ENCODE data around the gene FRYL. TPM values are rescaled to one million over a fixed set of nuclear protein-coding genes. Genes with fewer than 3 reads are reported as not detected.
"Not testable (repeated sequence)": the region's sequence is repeated elsewhere in the genome, so short reads cannot be mapped to it uniquely, and the experiment has no call there.

The FRYL gene
- total and polyA plus RNA-seq, 2 experiments from 2014 or later, result 15.7 to 82.3 TPM

GRCh38 chr4:48687313-48688051 is 92.6 kb downstream of the FRYL start:
- peaks cover 6% of the 10 kb centered on the region for H3K4me1 ChIP-seq (ENCODE audit: insufficient read depth)
- no peak overlapping the region for H3K4me3 ChIP-seq
- WGBS (ENCODE audit: low lambda C conversion rate, missing lambda C conversion rate), result 73% methylated on average over 10 of the region's 10 CpGs
- H3K9me3 ChIP-seq (ENCODE audit: low read depth), result no peaks in the 10 kb centered on the region
- H3K27ac ChIP-seq, result no peak overlapping the region
- no peaks in the 10 kb centered on the region for H3K27me3 ChIP-seq
- H3K9me2 ChIP-seq (replicated peaks; ENCODE audit: insufficient read depth), result no peaks in the 10 kb centered on the region
- no peaks in the 10 kb centered on the region for H3K36me3 ChIP-seq (replicated peaks; ENCODE audit: insufficient read depth, low read depth)
- no peak overlapping the region for H3K4me2 ChIP-seq
- TF ChIP-seq EZH2phosphoT487 (IDR thresholded peaks at IDR 0.05; ENCODE audit: low read depth, severe bottlenecking, unreplicated experiment) (no peak), EZH2 (IDR thresholded peaks at IDR 0.05; ENCODE audit: borderline replicate concordance) (no peak), CTCF (IDR thresholded peaks at IDR 0.05; ENCODE audit: poor library complexity) (no peak)
- peaks cover 61% of the 10 kb centered on the region for H3K79me2 ChIP-seq
- DNase-seq (ENCODE audit: low spot score), result no peak
- no peaks in the 10 kb centered on the region for H4K20me1 ChIP-seq (ENCODE audit: insufficient read depth, poor library complexity, severe bottlenecking)
- H2AFZ ChIP-seq, result no peak overlapping the region

GRCh38 chr4:48686369-48686768 is 93.7 kb downstream of the FRYL start:
- WGBS (ENCODE audit: low lambda C conversion rate, missing lambda C conversion rate), result 96% methylated on average over 3 of the region's 3 CpGs
- Histone ChIP-seq H3K9me3 (ENCODE audit: low read depth) (no peaks in the 10 kb centered on the region), H3K27me3 (no peaks in the 10 kb centered on the region), H2AFZ (no peak overlapping the region), H3K27ac (no peak overlapping the region), H3K79me2 (peaks cover 54% of the 10 kb centered on the region), H3K4me1 (ENCODE audit: insufficient read depth) (peaks cover 6% of the 10 kb centered on the region), H4K20me1 (ENCODE audit: insufficient read depth, poor library complexity, severe bottlenecking) (no peaks in the 10 kb centered on the region), H3K36me3 (replicated peaks; ENCODE audit: insufficient read depth, low read depth) (no peaks in the 10 kb centered on the region), H3K9me2 (replicated peaks; ENCODE audit: insufficient read depth) (no peaks in the 10 kb centered on the region), H3K4me2 (no peak overlapping the region), H3K4me3 (no peak overlapping the region)
- DNase-seq (ENCODE audit: low spot score), result no peak
- TF ChIP-seq EZH2 (IDR thresholded peaks at IDR 0.05; ENCODE audit: borderline replicate concordance), result no peak
- TF ChIP-seq EZH2phosphoT487 (IDR thresholded peaks at IDR 0.05; ENCODE audit: low read depth, severe bottlenecking, unreplicated experiment), result no peak
- TF ChIP-seq CTCF (IDR thresholded peaks at IDR 0.05; ENCODE audit: poor library complexity), result no peak

- H3K27me3 ChIP-seq, result no peaks in the 10 kb centered on the region
- H4K20me1 ChIP-seq (ENCODE audit: insufficient read depth, poor library complexity, severe bottlenecking), result no peaks in the 10 kb centered on the region
- no peaks in the 10 kb centered on the region for H3K4me1 ChIP-seq (ENCODE audit: insufficient read depth)
- 50% methylated on average over 1 of the region's 1 CpG for WGBS (ENCODE audit: low lambda C conversion rate, missing lambda C conversion rate)
- H3K9me3 ChIP-seq (ENCODE audit: low read depth), result no peaks in the 10 kb centered on the region
- no peak for DNase-seq (ENCODE audit: low spot score)
- H3K9me2 ChIP-seq (replicated peaks; ENCODE audit: insufficient read depth), result no peaks in the 10 kb centered on the region
- H3K27ac ChIP-seq, result no peak overlapping the region
- H3K4me3 ChIP-seq, result no peak overlapping the region
- H3K36me3 ChIP-seq (replicated peaks; ENCODE audit: insufficient read depth, low read depth), result no peaks in the 10 kb centered on the region
- peaks cover 49% of the 10 kb centered on the region for H3K79me2 ChIP-seq
- TF ChIP-seq CTCF (IDR thresholded peaks at IDR 0.05; ENCODE audit: poor library complexity) (no peak), EZH2 (IDR thresholded peaks at IDR 0.05; ENCODE audit: borderline replicate concordance) (no peak), EZH2phosphoT487 (IDR thresholded peaks at IDR 0.05; ENCODE audit: low read depth, severe bottlenecking, unreplicated experiment) (no peak)
- no peak overlapping the region for H3K4me2 ChIP-seq
- H2AFZ ChIP-seq, result no peak overlapping the region
Observed at GRCh38 chr4:48683784-48684666, 96.1 kb downstream of the FRYL start.

- H3K9me3 ChIP-seq (ENCODE audit: low read depth); H3K27me3 ChIP-seq; H3K9me2 ChIP-seq (replicated peaks; ENCODE audit: insufficient read depth); H3K27ac ChIP-seq; H3K4me3 ChIP-seq; H3K36me3 ChIP-seq (replicated peaks; ENCODE audit: insufficient read depth, low read depth); H3K4me2 ChIP-seq; H2AFZ ChIP-seq; H4K20me1 ChIP-seq (ENCODE audit: insufficient read depth, poor library complexity, severe bottlenecking); DNase-seq (ENCODE audit: low spot score); H3K4me1 ChIP-seq (ENCODE audit: insufficient read depth): not testable (repeated sequence)
- WGBS (ENCODE audit: low lambda C conversion rate, missing lambda C conversion rate), result 79% methylated on average over 3 of the region's 3 CpGs
- H3K79me2 ChIP-seq, result peaks cover 49% of the 10 kb centered on the region
Observed at GRCh38 chr4:48682870-48683269, 97.2 kb downstream of the FRYL start.

Data from hepatocyte (in vitro differentiated cells).